Lung (tissue), 12 donors: ENCODE measurements around the gene CMSS1. TPM values are rescaled to one million over a fixed set of nuclear protein-coding genes. Genes with fewer than 3 reads are reported as not detected.

Experiments used
- ATAC-seq: fragments of 200-7000 bp; cut with Tn5 transposase; one replicate; pipeline ENCODE4 v1.9.1; 2020; ENCODE audit warnings: moderate number of reproducible peaks; ENCODE audit not compliant: insufficient read depth, low FRiP score
- DNase-seq, 3 donors: peaks; one replicate each; pipeline ENCODE4 v3.0.0-alpha.2; 2013 to 2017
- H3K27ac ChIP-seq, 2 donors: one replicate each; pipeline ENCODE4 v1.5.1; 2013; ENCODE audit warnings: mild to moderate bottlenecking in 2 of 2, moderate library complexity in 2 of 2, control low read depth in 1 of 2, inconsistent platforms in 1 of 2, low read depth in 1 of 2, low read length in 1 of 2
- H3K27me3 ChIP-seq, 3 donors: one replicate each; pipeline ENCODE4 v1.5.1; 2013; ENCODE audit warnings: low read length in 2 of 3; ENCODE audit not compliant: control insufficient read depth in 3 of 3, insufficient read depth in 3 of 3
- H3K36me3 ChIP-seq, 4 donors: one replicate each; pipeline ENCODE4 v1.5.1; 2013; ENCODE audit warnings: low read length in 4 of 4, mild to moderate bottlenecking in 1 of 4, moderate library complexity in 1 of 4; ENCODE audit not compliant: control insufficient read depth in 4 of 4, insufficient read depth in 4 of 4
- H3K4me1 ChIP-seq, 5 donors: one replicate each; pipeline ENCODE4 v1.5.1; 2013; ENCODE audit warnings: low read length in 5 of 5, mild to moderate bottlenecking in 2 of 5, moderate library complexity in 1 of 5; ENCODE audit not compliant: control insufficient read depth in 5 of 5, insufficient read depth in 5 of 5
- H3K4me3 ChIP-seq: one replicate; pipeline ENCODE4 v1.5.1; 2013; ENCODE audit warnings: mild to moderate bottlenecking, control low read depth, moderate library complexity
- H3K9ac ChIP-seq, 2 donors: one replicate each; pipeline ENCODE4 v1.5.1; 2013; ENCODE audit warnings: low read length in 2 of 2, control low read depth in 1 of 2; ENCODE audit not compliant: insufficient read depth in 1 of 2
- H3K9me3 ChIP-seq, 4 donors: one replicate each; pipeline ENCODE4 v1.5.1; 2013; ENCODE audit warnings: low read length in 3 of 4, mild to moderate bottlenecking in 1 of 4, moderate library complexity in 1 of 4; ENCODE audit not compliant: control insufficient read depth in 4 of 4, insufficient read depth in 3 of 4
- WGBS, 2 donors: extraction: QIAGEN DNeasy Blood & Tissue Kit; methylation state at CpG; one replicate each; pipeline ENCODE4 v1.1.7; 2013; 5-methylcytosine and 5-hydroxymethylcytosine counted together
- polyA plus RNA-seq, 2 donors: library from polyadenylated mRNA; stranded (reverse); fragments of 200-250 nt; gene quantifications; one replicate each; pipeline ENCODE4 v1.2.1, GENCODE V29; 2013
- total RNA-seq, 2 donors: library from RNA; depleted of rRNA in 1 of 2; stranded (reverse); fragments of >200 nt in 1 of 2; gene quantifications; one replicate each; pipeline ENCODE4 v1.2.1, GENCODE V29; 2014 to 2021
- TF ChIP-seq, protein P1 (sequence below): IDR thresholded peaks from 2 replicates; pipeline ENCODE4 v1.5.1; 2012; ENCODE audit warnings: mild to moderate bottlenecking; ENCODE audit errors: control extremely low read depth, extremely low read depth
- donor health status: control.
- donor health status: control.
- donor health status: Bipolar disorder and iron deficiency.
- donor health status: healthy.
- donor health status: DM: yes; HTN: yes; CAD: no.

The CMSS1 gene
- total and polyA plus RNA-seq, 4 donors, result 12.3 to 28.9 (median 22.6) TPM

DNA sequence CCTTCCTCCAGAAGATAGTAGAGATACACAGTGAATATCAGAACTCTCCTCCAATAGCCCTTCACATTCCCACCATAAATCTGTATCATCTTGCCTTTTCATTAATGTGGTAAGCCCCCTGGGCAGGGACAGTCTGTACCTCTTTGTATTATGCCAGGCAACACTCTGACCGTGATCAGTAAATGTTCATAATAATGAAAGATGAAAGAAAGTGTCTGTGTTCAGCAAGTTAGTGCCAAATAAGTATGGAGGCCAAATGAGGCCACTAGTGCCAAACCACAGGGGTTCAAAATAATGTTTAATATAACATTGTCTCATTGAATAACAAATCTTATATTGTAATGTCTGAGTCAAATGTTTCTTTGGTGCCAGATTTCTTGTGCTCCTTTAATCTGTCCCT is 104.3 kb downstream of the CMSS1 start:
- Histone ChIP-seq H3K4me3 (no peak overlapping the region), H3K27me3 (no peaks in the 10 kb centered on the region), H3K9me3 (no peaks in the 10 kb centered on the region), H3K9ac (no peak overlapping the region), H3K36me3 (no peaks in the 10 kb centered on the region), H3K4me1 (peaks cover 3 to 19% (median 8%) of the 10 kb centered on the region in 5 donors), H3K27ac (peak overlapping the region in 1 of 2 donors; percentile 21)
- ATAC-seq, result no peak
- TF ChIP-seq, protein P1, sequence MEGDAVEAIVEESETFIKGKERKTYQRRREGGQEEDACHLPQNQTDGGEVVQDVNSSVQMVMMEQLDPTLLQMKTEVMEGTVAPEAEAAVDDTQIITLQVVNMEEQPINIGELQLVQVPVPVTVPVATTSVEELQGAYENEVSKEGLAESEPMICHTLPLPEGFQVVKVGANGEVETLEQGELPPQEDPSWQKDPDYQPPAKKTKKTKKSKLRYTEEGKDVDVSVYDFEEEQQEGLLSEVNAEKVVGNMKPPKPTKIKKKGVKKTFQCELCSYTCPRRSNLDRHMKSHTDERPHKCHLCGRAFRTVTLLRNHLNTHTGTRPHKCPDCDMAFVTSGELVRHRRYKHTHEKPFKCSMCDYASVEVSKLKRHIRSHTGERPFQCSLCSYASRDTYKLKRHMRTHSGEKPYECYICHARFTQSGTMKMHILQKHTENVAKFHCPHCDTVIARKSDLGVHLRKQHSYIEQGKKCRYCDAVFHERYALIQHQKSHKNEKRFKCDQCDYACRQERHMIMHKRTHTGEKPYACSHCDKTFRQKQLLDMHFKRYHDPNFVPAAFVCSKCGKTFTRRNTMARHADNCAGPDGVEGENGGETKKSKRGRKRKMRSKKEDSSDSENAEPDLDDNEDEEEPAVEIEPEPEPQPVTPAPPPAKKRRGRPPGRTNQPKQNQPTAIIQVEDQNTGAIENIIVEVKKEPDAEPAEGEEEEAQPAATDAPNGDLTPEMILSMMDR, result no peak
- WGBS, 2 donors, result 90 to 92% methylated on average over 1 of the region's 1 CpG
- DNase-seq, result no peak

DNA sequence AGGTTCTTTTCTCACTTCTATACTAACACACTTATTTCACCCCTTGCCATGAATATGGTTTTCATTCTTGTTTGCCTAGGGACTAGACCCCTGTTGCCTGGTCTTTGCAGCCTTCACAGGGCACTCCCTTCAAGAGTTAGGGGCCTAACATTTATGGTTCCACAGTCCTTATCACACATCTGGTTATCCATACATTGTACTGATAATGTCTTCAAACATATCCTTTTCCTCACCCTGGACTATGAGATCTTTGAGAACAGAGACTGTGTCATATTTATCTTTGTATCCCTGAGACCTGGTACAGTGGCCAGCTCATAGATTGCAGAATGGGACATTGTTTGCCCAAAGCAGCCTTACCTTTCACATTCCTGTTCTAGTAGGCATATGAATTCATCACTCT is 106.2 kb downstream of the CMSS1 start:
- Histone ChIP-seq H3K36me3 (no peaks in the 10 kb centered on the region), H3K27me3 (no peaks in the 10 kb centered on the region), H3K9me3 (no peaks in the 10 kb centered on the region), H3K4me1 (peaks cover 3 to 24% (median 6%) of the 10 kb centered on the region in 5 donors), H3K9ac (no peak overlapping the region), H3K27ac (no peak overlapping the region), H3K4me3 (no peak overlapping the region)
- ATAC-seq, result no peak
- DNase-seq, result no peak
- TF ChIP-seq, protein P1, result no peak

DNA sequence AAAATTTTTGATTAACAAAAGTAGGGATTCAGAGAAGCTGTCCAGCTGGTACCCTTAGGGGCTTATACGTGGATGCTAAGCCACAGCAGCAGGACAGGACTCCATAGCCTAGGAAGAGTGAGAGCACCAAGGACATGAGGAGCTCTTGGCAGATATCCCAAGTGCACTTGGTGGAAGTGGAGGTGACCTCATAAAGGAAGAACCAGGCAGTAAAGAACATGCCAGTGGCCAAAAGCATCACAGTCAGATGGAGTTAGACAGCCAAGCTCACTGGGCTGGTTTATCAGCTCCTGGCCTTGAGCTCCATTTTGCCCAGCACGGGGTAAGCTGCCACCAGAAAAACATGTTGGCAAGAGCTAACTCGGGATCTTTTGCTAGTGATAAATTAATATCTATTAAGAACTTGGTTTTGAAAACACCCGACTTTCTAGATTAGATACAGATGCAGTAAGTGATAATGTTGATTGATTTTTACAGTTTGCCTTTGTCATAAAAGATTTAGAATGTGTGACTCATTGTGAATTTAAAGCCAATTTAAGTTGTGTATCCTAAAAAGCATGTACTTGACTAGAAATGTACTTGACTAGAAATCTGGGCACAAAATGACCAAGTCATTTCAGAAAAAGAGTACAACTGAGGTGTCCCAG is 108.0 kb downstream of the CMSS1 start:
- Histone ChIP-seq H3K9me3 (no peaks in the 10 kb centered on the region), H3K4me1 (peaks cover 0 to 26% (median 8%) of the 10 kb centered on the region in 5 donors), H3K9ac (no peak overlapping the region), H3K27me3 (no peaks in the 10 kb centered on the region), H3K27ac (peak overlapping the region; percentile 6 to 29), H3K4me3 (no peak overlapping the region), H3K36me3 (no peaks in the 10 kb centered on the region)
- TF ChIP-seq, protein P1, result no peak
- ATAC-seq (peak; percentile 55), DNase-seq (peak; percentile 36 to 68 (median 65))
- WGBS, 2 donors, result 42 to 69% methylated on average over 4 of the region's 4 CpGs
